HepG2 (cell line): ENCODE measurements around the gene SLC6A9. TPM values are rescaled to one million over a fixed set of nuclear protein-coding genes. Genes with fewer than 3 reads are reported as not detected.

Experiments
- ATAC-seq: fragments of 200-7000 bp; cut with Tn5 transposase; 3 replicates; pipeline ENCODE4 v1.9.1; 2020; ENCODE audit warnings: mild to moderate bottlenecking, moderate library complexity
- BruUV-seq: library from RNA; stranded (reverse); fragments of 400-500 nt; replicated peaks from 2 replicates; lab custom pipeline; 2021; lab: Mats Ljungman, UMichigan
- CTCF ChIA-PET: fragments of 300-600 bp; formaldehyde crosslinking; extraction: SDS; loops from one replicate; lab custom pipeline; 2021; ENCODE audit warnings: low total read pairs, inconsistent platforms, low intra/inter-chr PET ratio; lab: Yijun Ruan, JAX
- POLR2A ChIA-PET: fragments of 350-600 bp; sonication (Branson Sonifier 250); formaldehyde crosslinking; loops from one replicate; lab custom pipeline; 2020; ENCODE audit warnings: antibody characterized with exemption, inconsistent platforms; lab: Yijun Ruan, JAX
- DNase-seq: peaks from one replicate; pipeline ENCODE4 v3.0.0-alpha.2; 2015; ENCODE audit warnings: low spot score
- FAIRE-seq: peaks from 3 replicates; lab custom pipeline; 2011; peaks lifted over from hg19 to GRCh38; lab: Jason Lieb, UNC
- H2AFZ ChIP-seq: one replicate; pipeline ENCODE4 v1.6.1; 2011; ENCODE audit warnings: low read length, inconsistent platforms
- H3K27ac ChIP-seq: fragments of 300-600 bp; 3 replicates; pipeline ENCODE4 v1.8.0; 2011; ENCODE audit warnings: mixed run types, mild to moderate bottlenecking, mixed read lengths, low read length, inconsistent platforms; ENCODE audit not compliant: insufficient read depth; ENCODE audit errors: extremely low read length
- H3K27me3 ChIP-seq, 2 experiments: fragments of 200-600 bp in 1 of 2; 2 replicates in 1 of 2; 3 replicates in 1 of 2; pipeline versions ENCODE4 v1.6.0 to v1.8.0; 2011; ENCODE audit warnings: low read length in 2 of 2, mild to moderate bottlenecking in 2 of 2, moderate library complexity in 2 of 2, inconsistent platforms in 1 of 2; ENCODE audit not compliant: insufficient read depth in 2 of 2, control insufficient read depth in 1 of 2
- H3K36me3 ChIP-seq, 2 experiments: fragments of 200-600 bp in 1 of 2; replicated peaks in 1 of 2; 2 replicates in 1 of 2; 3 replicates in 1 of 2; pipeline versions ENCODE4 v1.5.1 to v1.8.0; 2011; ENCODE audit warnings: low read length in 2 of 2, inconsistent platforms in 1 of 2; ENCODE audit not compliant: insufficient read depth in 2 of 2, control insufficient read depth in 1 of 2
- H3K4me1 ChIP-seq: 2 replicates; pipeline ENCODE4 v1.5.1; 2012; ENCODE audit warnings: low read length, inconsistent platforms; ENCODE audit not compliant: insufficient read depth
- H3K4me2 ChIP-seq: 2 replicates; pipeline ENCODE4 v1.6.0; 2011; ENCODE audit warnings: low read depth, low read length, inconsistent platforms
- H3K4me3 ChIP-seq, 3 experiments: fragments of 200-600 bp in 1 of 3; sonication (generic), shearing (Covaris generic) in 1 of 3; replicated peaks in 1 of 3; 2 replicates each; pipeline ENCODE4 v1.5.1; 2011 to 2016; ENCODE audit warnings: low read length in 3 of 3, inconsistent platforms in 2 of 3, low read depth in 2 of 3, mild to moderate bottlenecking in 2 of 3, control low read depth in 1 of 3, mixed read lengths in 1 of 3; ENCODE audit not compliant: insufficient read depth in 1 of 3
- H3K79me2 ChIP-seq: one replicate; pipeline ENCODE4 v1.6.1; 2011; ENCODE audit warnings: low read length, inconsistent platforms; ENCODE audit not compliant: insufficient read depth
- H3K9ac ChIP-seq: 2 replicates; pipeline ENCODE4 v1.6.0; 2011; ENCODE audit warnings: mild to moderate bottlenecking, low read depth, low read length, inconsistent platforms; ENCODE audit not compliant: insufficient read depth
- H3K9me3 ChIP-seq: 2 replicates; pipeline ENCODE4 v1.5.1; 2012; ENCODE audit warnings: mild to moderate bottlenecking, low read length
- H4K20me1 ChIP-seq: 2 replicates; pipeline ENCODE4 v1.6.0; 2011; ENCODE audit warnings: inconsistent platforms, mild to moderate bottlenecking, low read length, moderate library complexity; ENCODE audit not compliant: insufficient read depth
- DNMT3B ChIP-seq: conservative IDR thresholded peaks from 2 replicates; pipeline ENCODE4 v1.6.1; 2016; ENCODE audit warnings: missing biosample characterization, control low read depth
- FOSL2 ChIP-seq: sonication (generic); formaldehyde crosslinking; IDR thresholded peaks from 2 replicates; pipeline ENCODE4 v1.4.0; 2020; ENCODE audit warnings: missing genetic modification reagents
- MATR3 ChIP-seq: sonication (generic); formaldehyde crosslinking; IDR thresholded peaks from 2 replicates; pipeline ENCODE4 v1.4.0; 2020; ENCODE audit warnings: missing genetic modification reagents
- MNT ChIP-seq: fragments of 450-650 bp; IDR thresholded peaks from 2 replicates; pipeline ENCODE4 v1.6.1; 2016
- ZNF17 ChIP-seq: sonication (generic); formaldehyde crosslinking; IDR thresholded peaks from 2 replicates; pipeline ENCODE4 v1.5.0; 2020; ENCODE audit warnings: mild to moderate bottlenecking, missing genetic modification reagents
- ZNF383 ChIP-seq: sonication (generic); formaldehyde crosslinking; IDR thresholded peaks from 2 replicates; pipeline ENCODE4 v1.4.0; 2020; ENCODE audit warnings: missing genetic modification reagents, mild to moderate bottlenecking, borderline replicate concordance
- WGBS: methylation state at CpG from one replicate; pipeline ENCODE4 v1.1.6; 2017; ENCODE audit warnings: low lambda C conversion rate; 5-methylcytosine and 5-hydroxymethylcytosine counted together
- in situ Hi-C: cut with HindIII; loops from 2 replicates; pipeline ENCODE4 v1.10.0; 2017; ENCODE audit warnings: low pct_unique_long_range_greater_than_20kb; ENCODE audit not compliant: extremely low pct_ligation_motif_present
- intact Hi-C: fragments of 100-400 bp; cut with micrococcal nuclease; formaldehyde crosslinking; loops from one replicate; pipeline ENCODE4 v1.10.0; 2022; ENCODE audit not compliant: unreplicated experiment
- polyA plus RNA-seq, 8 experiments: library from polyadenylated mRNA; depleted of rRNA in 3 of 8; stranded (reverse) in 7 of 8; unstranded in 1 of 8; fragments of >200 nt; fragmentation: Illumina TruSeq in 4 of 8; extraction: Trizol in 4 of 8; gene quantifications; 2 replicates each; pipeline versions ENCODE4 v1.2.1 to v1.2.3, GENCODE V29; 2011 to 2016; ENCODE audit warnings: low read depth in 4 of 8, missing spikeins in 1 of 8, mixed read lengths in 1 of 8; ENCODE audit not compliant: insufficient read depth in 1 of 8
- total RNA-seq, 5 experiments: library from RNA; depleted of rRNA; stranded (reverse); fragments of >200 nt; fragmentation: Illumina TruSeq; extraction: Trizol; gene quantifications; 2 replicates each; pipeline ENCODE4 v1.2.3, GENCODE V29; 2016; ENCODE audit warnings: low read depth in 1 of 5

Gene SLC6A9
- total and polyA plus RNA-seq, 2 of the 13 experiments (the other 11 are each of a cell fraction or from before 2014, with no cell fraction given): 8.5 to 9.9 TPM

DNA sequence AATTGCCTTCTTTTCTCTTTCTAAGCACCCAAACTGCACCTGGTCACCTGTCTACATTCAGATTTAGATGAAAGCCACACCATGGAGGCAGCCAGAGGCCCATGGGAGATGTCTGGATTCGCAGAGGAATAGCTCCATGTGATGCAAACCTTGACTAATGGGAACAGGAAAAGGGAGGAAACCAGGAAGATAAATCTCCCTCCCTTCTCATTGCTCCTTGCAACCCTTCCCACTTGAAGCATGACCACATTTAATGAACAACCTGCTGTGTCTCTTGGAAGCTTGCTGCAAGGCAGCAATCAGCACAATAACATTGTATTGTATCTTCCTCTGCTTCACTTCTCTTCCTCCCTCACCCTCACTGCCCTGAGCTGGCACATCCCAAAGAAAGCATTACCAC, 44.8 kb upstream of the SLC6A9 start:
- Histone ChIP-seq H3K4me2 (no peak overlapping the region), H3K27ac (no peak overlapping the region), H2AFZ (no peak overlapping the region), H3K4me3 (no peak overlapping the region), H3K9me3 (no peaks in the 10 kb centered on the region), H4K20me1 (no peaks in the 10 kb centered on the region), H3K4me1 (no peaks in the 10 kb centered on the region), H3K36me3 (no peaks in the 10 kb centered on the region), H3K9ac (no peak overlapping the region), H3K27me3 (peaks cover 0 to 15% of the 10 kb centered on the region in 2 experiments; a peak in 3 of 5 replicates), H3K79me2 (no peaks in the 10 kb centered on the region)
- in situ Hi-C loops (no loop called here), intact Hi-C loops (no loop called here)
- WGBS: 0% methylated on average over 1 of the region's 1 CpG
- POLR2A ChIA-PET: no interaction called here
- CTCF ChIA-PET: no interaction called here
- DNase-seq (no peak), ATAC-seq (no peak), FAIRE-seq (no peak)
- no TSS peak for BruUV-seq
- TF ChIP-seq DNMT3B (CRISPR knock-in tag): no peak
- no peak for TF ChIP-seq MATR3
- no peak for TF ChIP-seq ZNF383

GRCh38 chr1:44074415-44074814, 43.2 kb upstream of the SLC6A9 start:
- no peak for FAIRE-seq
- CTCF ChIA-PET: no interaction called here

More at GRCh38 chr1:44074415-44074814, 43.2 kb upstream of the SLC6A9 start:
- no peak for ATAC-seq
- in situ Hi-C loops: no loop called here
- Histone ChIP-seq H3K4me1 (peaks cover 6% of the 10 kb centered on the region; the same call in 1 of the 2 replicates), H3K36me3 (no peaks in the 10 kb centered on the region)
- POLR2A ChIA-PET: no interaction called here
- BruUV-seq: no TSS peak
- TF ChIP-seq MNT (no peak), ZNF17 (no peak), FOSL2 (CRISPR knock-in tag) (no peak)
- TF ChIP-seq, all 625 proteins: peak for 0
- intact Hi-C loops: no loop called here
- 41% methylated on average over 3 of the region's 3 CpGs for WGBS
- H3K27me3 ChIP-seq: peaks cover 0 to 17% of the 10 kb centered on the region in 2 experiments; a peak in 3 of 5 replicates
- H3K27ac ChIP-seq: no peak overlapping the region
- no peak overlapping the region for H3K4me2 ChIP-seq
- no peak for DNase-seq
- no peaks in the 10 kb centered on the region for H4K20me1 ChIP-seq
- no peak overlapping the region for H3K4me3 ChIP-seq
- H3K79me2 ChIP-seq: no peaks in the 10 kb centered on the region
- no peak overlapping the region for H3K9ac ChIP-seq
- no peak overlapping the region for H2AFZ ChIP-seq
- H3K9me3 ChIP-seq: no peaks in the 10 kb centered on the region
